NT2/D1 (cell line): ENCODE data around the gene DMD.

ENCODE experiments used
- SUZ12 ChIP-seq: IDR thresholded peaks from 2 replicates; pipeline ENCODE4 v1.6.1; 2011; ENCODE audit not compliant: insufficient read length, insufficient read depth; ENCODE audit errors: extremely low read depth
- YY1 ChIP-seq: IDR thresholded peaks from 2 replicates; pipeline ENCODE4 v1.6.1; 2011; ENCODE audit not compliant: insufficient read length, insufficient read depth
- ZNF274 ChIP-seq: IDR thresholded peaks from 2 replicates; pipeline ENCODE4 v1.6.1; 2011; ENCODE audit warnings: mild to moderate bottlenecking, low read depth, low read length

GRCh38 chrX:31545726-31546125 is 1665.6 kb downstream of the DMD start:
- no peak for TF ChIP-seq YY1
- no peak for TF ChIP-seq ZNF274
- TF ChIP-seq SUZ12: no peak
